Esophagus squamous epithelium (tissue), 5 donors: Measurements from ENCODE around the gene TTBK2. TPM values are rescaled to one million over a fixed set of nuclear protein-coding genes. Genes with fewer than 3 reads are reported as not detected.

Experiments
- DNase-seq: peaks from one replicate; lab custom pipeline; 2025; lab: John Stamatoyannopoulos, UW
- H3K27ac ChIP-seq, 4 donors: fragments of 200-600 bp; sonication (generic); one replicate each; pipeline ENCODE4 v1.5.1; 2016 to 2019; ENCODE audit warnings: mild to moderate bottlenecking in 1 of 4
- H3K27me3 ChIP-seq, 4 donors: fragments of 200-600 bp; sonication (generic); 1 replicate in 3 of 4; 2 replicates in 1 of 4; pipeline versions ENCODE4 v1.5.1 to v1.6.0; 2017 to 2021; ENCODE audit warnings: antibody characterized with exemption in 1 of 4
- H3K36me3 ChIP-seq, 3 donors: fragments of 200-600 bp; sonication (generic); one replicate each; pipeline ENCODE4 v1.5.1; 2016 to 2019
- H3K4me1 ChIP-seq, 3 donors: fragments of 200-600 bp; sonication (generic); one replicate each; pipeline ENCODE4 v1.5.1; 2017 to 2019
- H3K4me3 ChIP-seq, 4 donors: fragments of 200-600 bp; sonication (generic); 1 replicate in 3 of 4; 2 replicates in 1 of 4; pipeline ENCODE4 v1.5.1; 2016 to 2019; ENCODE audit warnings: mild to moderate bottlenecking in 2 of 4, moderate library complexity in 1 of 4
- H3K9me3 ChIP-seq, 3 donors: fragments of 200-600 bp; sonication (generic); one replicate each; pipeline ENCODE4 v1.5.1; 2016 to 2019
- POLR2A ChIP-seq, 4 donors: fragments of 450-650 bp; IDR thresholded peaks; one replicate each; pipeline ENCODE4 v1.6.1; 2017; ENCODE audit warnings: antibody characterized with exemption in 4 of 4, mild to moderate bottlenecking in 4 of 4, moderate library complexity in 3 of 4
- WGBS, 2 donors: methylation state at CpG; one replicate each; pipeline ENCODE4 v1.1.5; 2018; 5-methylcytosine and 5-hydroxymethylcytosine counted together
- intact Hi-C: fragments of 100-400 bp; cut with DNase I; formaldehyde crosslinking; loops from one replicate; pipeline ENCODE4 v1.15.0; 2022
- total RNA-seq, 4 donors: library from RNA; depleted of rRNA; stranded (reverse); fragments of >200 nt; gene quantifications; one replicate each; pipeline ENCODE4 v1.1.0, GENCODE V29; 2016
- TF ChIP-seq, protein P1 (sequence below), 6 experiments: fragments of 450-650 bp in 4 of 6; fragments of 200-600 bp in 2 of 6; sonication (generic) in 2 of 6; IDR thresholded peaks; one replicate each; pipeline ENCODE4 v1.5.1; 2016 to 2019; ENCODE audit warnings: antibody characterized with exemption in 6 of 6, mild to moderate bottlenecking in 4 of 6, moderate library complexity in 4 of 6
- donor health status: DM: yes; HTN: yes; CAD: no.

The TTBK2 gene
- total RNA-seq, 4 donors from 2014 or later = 5.8 to 11.8 (median 6.8) TPM

DNA sequence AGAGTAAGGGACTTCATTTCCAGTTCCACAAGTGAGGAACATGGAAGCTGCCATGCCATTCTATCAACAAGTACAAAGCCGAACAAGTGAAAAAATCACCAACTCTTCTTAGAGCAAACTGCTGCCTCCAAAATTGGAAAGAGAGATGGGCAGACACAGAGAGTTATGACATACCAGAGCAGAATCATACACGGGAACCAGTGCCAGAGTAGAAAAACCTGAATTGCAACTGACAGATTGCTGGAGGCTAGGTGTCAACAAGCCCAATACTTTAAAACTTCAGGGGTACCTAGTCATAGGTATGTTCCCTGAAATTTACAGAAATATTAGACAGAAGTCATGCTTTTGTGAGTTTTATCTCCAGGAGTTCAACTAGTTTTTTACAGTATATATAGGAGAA is 62.0 kb downstream of the TTBK2 start:
- H3K36me3 ChIP-seq = no peaks in the 10 kb centered on the region
- no peaks in the 10 kb centered on the region for H3K27me3 ChIP-seq
- no peaks in the 10 kb centered on the region for H3K9me3 ChIP-seq
- intact Hi-C loops = no loop called here
- no peak for DNase-seq
- 13 to 46% methylated on average over 2 of the region's 2 CpGs for WGBS, 2 donors
- peaks cover 7 to 29% (median 10%) of the 10 kb centered on the region in 3 donors for H3K4me1 ChIP-seq
- TF ChIP-seq POLR2A (IDR thresholded peaks at IDR 0.05) = no peak
- TF ChIP-seq, protein P1, sequence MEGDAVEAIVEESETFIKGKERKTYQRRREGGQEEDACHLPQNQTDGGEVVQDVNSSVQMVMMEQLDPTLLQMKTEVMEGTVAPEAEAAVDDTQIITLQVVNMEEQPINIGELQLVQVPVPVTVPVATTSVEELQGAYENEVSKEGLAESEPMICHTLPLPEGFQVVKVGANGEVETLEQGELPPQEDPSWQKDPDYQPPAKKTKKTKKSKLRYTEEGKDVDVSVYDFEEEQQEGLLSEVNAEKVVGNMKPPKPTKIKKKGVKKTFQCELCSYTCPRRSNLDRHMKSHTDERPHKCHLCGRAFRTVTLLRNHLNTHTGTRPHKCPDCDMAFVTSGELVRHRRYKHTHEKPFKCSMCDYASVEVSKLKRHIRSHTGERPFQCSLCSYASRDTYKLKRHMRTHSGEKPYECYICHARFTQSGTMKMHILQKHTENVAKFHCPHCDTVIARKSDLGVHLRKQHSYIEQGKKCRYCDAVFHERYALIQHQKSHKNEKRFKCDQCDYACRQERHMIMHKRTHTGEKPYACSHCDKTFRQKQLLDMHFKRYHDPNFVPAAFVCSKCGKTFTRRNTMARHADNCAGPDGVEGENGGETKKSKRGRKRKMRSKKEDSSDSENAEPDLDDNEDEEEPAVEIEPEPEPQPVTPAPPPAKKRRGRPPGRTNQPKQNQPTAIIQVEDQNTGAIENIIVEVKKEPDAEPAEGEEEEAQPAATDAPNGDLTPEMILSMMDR (IDR thresholded peaks at IDR 0.05) = peak in 1 of 6 experiments; percentile 17
- no peak overlapping the region for H3K4me3 ChIP-seq
- H3K27ac ChIP-seq = no peak overlapping the region

- no peak for TF ChIP-seq POLR2A (IDR thresholded peaks at IDR 0.05)
- TF ChIP-seq, protein P1 (IDR thresholded peaks at IDR 0.05) = no peak
- no peak for DNase-seq
- WGBS, 2 donors = 90 to 96% methylated on average over 3 of the region's 3 CpGs
- Histone ChIP-seq H3K27ac (no peak overlapping the region), H3K36me3 (peaks cover 0 to 6% (median 0%) of the 10 kb centered on the region in 3 donors), H3K4me1 (peaks cover 7 to 20% (median 8%) of the 10 kb centered on the region in 3 donors), H3K27me3 (no peaks in the 10 kb centered on the region), H3K9me3 (no peaks in the 10 kb centered on the region), H3K4me3 (no peak overlapping the region)
- intact Hi-C loops = no loop called here
Measured at GRCh38 chr15:42854576-42854975, 66.0 kb downstream of the TTBK2 start.

- no peak overlapping the region for H3K4me3 ChIP-seq
- H3K27me3 ChIP-seq = no peaks in the 10 kb centered on the region
- 88 to 90% methylated on average over 1 to 2 of the region's 2 CpGs for WGBS, 2 donors
- DNase-seq = no peak
- intact Hi-C loops = no loop called here
- H3K9me3 ChIP-seq = no peaks in the 10 kb centered on the region
- H3K4me1 ChIP-seq = peaks cover 0 to 19% (median 6%) of the 10 kb centered on the region in 3 donors
- TF ChIP-seq POLR2A (IDR thresholded peaks at IDR 0.05) = no peak
- TF ChIP-seq, protein P1 (IDR thresholded peaks at IDR 0.05) = no peak
- H3K36me3 ChIP-seq = peaks cover 0 to 7% (median 0%) of the 10 kb centered on the region in 3 donors
- no peak overlapping the region for H3K27ac ChIP-seq
Measured at GRCh38 chr15:42849836-42850235, 70.7 kb downstream of the TTBK2 start.

GRCh38 chr15:42848846-42849245 is 71.7 kb downstream of the TTBK2 start:
- Histone ChIP-seq H3K4me1 (peaks cover 0 to 19% (median 6%) of the 10 kb centered on the region in 3 donors), H3K27ac (no peak overlapping the region), H3K9me3 (peaks cover 0 to 8% (median 6%) of the 10 kb centered on the region in 3 donors), H3K4me3 (no peak overlapping the region), H3K27me3 (no peaks in the 10 kb centered on the region), H3K36me3 (peaks cover 0 to 16% (median 0%) of the 10 kb centered on the region in 3 donors)
- intact Hi-C loops = no loop called here
- DNase-seq = no peak
- TF ChIP-seq, protein P1 (IDR thresholded peaks at IDR 0.05) = no peak
- no peak for TF ChIP-seq POLR2A (IDR thresholded peaks at IDR 0.05)

DNA sequence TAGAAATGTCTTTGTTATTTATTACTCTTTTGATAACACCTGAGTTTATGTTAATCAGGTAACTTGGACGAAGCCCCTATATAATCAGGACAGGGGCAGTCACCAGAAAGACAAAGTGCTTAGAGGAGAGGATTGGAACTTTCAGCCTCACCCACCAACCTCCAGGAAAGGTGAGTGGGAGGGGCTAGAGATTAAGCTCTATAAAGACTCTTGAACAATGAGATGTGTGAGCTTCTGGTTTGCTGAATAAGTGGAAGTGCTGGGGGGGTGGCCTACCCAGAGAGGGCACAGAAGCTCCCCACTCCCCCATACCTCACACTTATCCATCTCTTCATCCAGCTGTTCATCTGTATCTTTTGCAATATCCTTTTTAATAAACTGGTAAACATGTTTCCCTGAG is 73.9 kb downstream of the TTBK2 start:
- Histone ChIP-seq H3K9me3 (peaks cover 0 to 18% (median 15%) of the 10 kb centered on the region in 3 donors), H3K36me3 (peaks cover 0 to 17% (median 0%) of the 10 kb centered on the region in 3 donors), H3K4me1 (peaks cover 0 to 19% (median 6%) of the 10 kb centered on the region in 3 donors), H3K27ac (no peak overlapping the region), H3K27me3 (no peaks in the 10 kb centered on the region), H3K4me3 (no peak overlapping the region)
- intact Hi-C loops = no loop called here
- 85 to 86% methylated on average over 1 of the region's 1 CpG for WGBS, 2 donors
- no peak for DNase-seq
- TF ChIP-seq POLR2A (IDR thresholded peaks at IDR 0.05) = no peak
- TF ChIP-seq, protein P1 (IDR thresholded peaks at IDR 0.05) = no peak
